Stimulated activated CD4-positive, alpha-beta T cell treated with anti-CD3 and anti-CD28 coated beads, TNF-alpha, amount 100 ng/mL, for 48 hours (primary cell): ENCODE measurements around the gene JAZF1.

Source experiments
- DNase-seq, 3 donors: peaks; one replicate each; pipeline ENCODE4 v3.0.0-alpha.2; 2020; ENCODE audit warnings: low read depth in 3 of 3

Gene JAZF1

DNA sequence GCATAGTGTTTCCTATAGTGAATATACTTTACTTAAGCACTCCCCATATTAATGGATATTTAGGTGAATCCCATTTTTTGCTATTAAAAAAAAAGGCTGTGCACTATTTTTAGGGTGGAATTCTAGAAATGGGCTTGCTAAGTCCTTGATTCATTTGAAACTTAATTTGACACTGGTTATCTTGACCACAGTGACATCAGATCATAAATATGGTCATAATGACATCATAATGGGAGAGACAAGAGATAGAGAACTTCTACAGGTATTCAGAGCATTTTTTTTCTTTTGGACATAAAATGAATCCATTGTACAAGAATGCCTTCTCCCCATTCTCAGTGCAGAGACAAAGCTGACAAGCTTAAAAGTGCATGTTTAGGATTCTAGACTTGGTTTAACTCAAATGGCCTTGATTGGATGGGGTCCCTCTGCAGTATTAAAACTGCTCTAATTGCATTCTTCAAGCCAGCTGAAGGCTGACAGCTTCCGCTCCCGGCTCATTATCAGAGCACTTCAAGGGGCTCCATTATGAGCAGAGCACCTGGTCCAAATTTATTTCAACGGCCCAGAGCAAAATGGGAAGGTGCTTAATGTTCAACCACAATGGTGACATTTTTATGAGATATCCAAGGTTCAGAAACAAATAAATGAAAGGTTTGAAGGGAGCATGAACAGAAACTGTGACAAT lies 104.8 kb downstream of the JAZF1 start:
- no peak for DNase-seq

GRCh38 chr7:28072876-28073514 lies 107.6 kb downstream of the JAZF1 start:
- no peak for DNase-seq

- no peak for DNase-seq
Measured at GRCh38 chr7:28071570-28071969, 109.0 kb downstream of the JAZF1 start.

- DNase-seq = no peak
Measured at GRCh38 chr7:28070297-28071055, 110.1 kb downstream of the JAZF1 start.

- no peak for DNase-seq
Measured at GRCh38 chr7:28069807-28070206, 110.8 kb downstream of the JAZF1 start.

GRCh38 chr7:28069388-28069787 lies 111.2 kb downstream of the JAZF1 start:
- DNase-seq = no peak

DNA sequence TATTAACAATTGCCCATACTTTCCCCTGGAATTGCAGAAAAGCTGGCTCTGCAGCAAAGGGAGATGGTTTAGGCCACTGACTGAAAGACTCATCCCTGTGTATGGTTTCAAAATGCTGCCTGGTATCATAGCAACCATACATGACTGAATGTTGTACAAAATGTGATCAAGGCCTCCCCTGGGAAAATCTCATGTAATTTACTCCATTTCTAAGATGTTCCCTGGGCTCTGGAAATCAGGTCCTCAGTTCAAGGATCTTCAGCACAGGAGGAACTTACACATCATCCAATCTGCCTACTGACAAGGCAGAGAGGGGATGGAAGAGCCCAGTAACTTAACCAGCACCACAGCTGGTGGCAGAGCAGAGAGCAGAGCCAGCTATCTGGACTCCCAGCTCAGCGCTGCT lies 111.8 kb downstream of the JAZF1 start:
- DNase-seq = no peak

- no peak for DNase-seq
Measured at GRCh38 chr7:28067171-28067570, 113.4 kb downstream of the JAZF1 start.

GRCh38 chr7:28065721-28066285 lies 114.8 kb downstream of the JAZF1 start:
- DNase-seq = no peak

GRCh38 chr7:28065308-28065707 lies 115.3 kb downstream of the JAZF1 start:
- no peak for DNase-seq

DNA sequence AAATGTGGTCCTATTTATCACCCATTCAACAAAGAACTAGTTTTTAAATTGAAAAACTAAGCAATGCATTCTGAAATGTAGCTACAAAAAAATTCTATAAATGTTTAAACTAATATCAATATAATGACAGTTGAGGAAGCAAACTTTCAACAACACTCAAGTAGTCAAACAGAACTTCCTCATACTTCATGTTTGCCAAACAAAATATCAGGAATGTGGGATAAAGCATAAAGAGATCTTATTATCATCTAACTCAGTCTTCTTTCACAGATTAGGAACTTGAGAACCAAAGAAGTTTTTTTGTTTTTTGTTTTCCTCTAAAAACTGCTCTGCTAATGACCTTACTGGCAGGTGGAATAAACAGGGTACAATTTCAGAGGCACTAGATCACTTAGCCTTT lies 116.2 kb downstream of the JAZF1 start:
- DNase-seq = no peak

DNA sequence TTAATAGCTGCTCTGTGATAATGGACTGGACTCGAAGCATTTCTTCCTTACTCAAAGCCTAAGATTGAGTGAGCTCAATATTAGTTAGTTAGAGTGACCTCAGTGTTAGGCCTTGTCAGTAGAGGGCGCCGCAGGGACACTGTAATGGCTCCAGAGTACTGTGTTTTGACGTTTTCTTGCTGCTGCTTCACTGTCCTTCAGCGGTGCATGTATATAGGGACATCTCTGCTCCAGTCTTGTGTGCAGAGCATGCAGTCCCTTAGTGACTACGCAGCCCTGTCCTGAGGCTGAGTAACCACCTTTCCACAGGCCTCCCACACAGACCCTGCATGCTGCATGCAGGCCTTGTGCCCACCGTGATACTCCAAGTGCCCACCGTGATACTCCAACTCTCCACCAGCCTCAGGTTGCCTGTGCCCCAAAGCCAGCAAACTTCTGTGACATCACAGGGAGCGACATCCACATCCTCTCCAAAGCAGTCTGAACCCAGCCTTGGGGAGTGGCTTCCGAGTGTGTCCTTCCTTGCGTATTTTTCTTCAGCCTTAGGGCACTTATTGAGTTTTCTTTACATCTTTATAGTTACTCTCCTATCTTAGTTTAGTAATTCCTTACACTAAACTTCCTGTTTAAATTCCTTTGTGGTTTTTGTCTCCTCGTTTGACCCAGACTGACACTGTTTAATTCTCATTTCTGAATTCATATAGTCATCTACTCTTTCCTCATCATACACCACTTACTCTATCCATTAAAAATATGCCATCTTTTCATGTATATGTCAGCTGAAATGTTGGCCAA lies 118.2 kb downstream of the JAZF1 start:
- peak; percentile 16 to 53 (median 18) for DNase-seq

DNA sequence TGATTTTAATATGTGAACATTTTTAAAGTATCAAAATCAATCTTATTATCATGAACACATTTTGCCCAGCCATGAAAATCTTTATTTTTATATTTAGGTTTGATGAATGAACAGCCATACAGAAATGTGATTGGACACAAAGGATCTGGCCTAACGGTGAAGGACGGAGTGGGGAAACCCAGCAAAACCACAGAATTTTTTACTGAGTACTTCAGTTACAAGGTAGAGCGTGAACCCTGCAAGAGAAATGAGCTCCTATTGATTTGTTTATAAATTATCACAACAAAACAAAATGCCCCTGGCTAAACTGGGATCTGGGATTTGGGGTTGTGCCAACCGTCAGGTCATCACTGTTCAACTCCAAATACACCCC lies 118.8 kb downstream of the JAZF1 start:
- DNase-seq = no peak

DNA sequence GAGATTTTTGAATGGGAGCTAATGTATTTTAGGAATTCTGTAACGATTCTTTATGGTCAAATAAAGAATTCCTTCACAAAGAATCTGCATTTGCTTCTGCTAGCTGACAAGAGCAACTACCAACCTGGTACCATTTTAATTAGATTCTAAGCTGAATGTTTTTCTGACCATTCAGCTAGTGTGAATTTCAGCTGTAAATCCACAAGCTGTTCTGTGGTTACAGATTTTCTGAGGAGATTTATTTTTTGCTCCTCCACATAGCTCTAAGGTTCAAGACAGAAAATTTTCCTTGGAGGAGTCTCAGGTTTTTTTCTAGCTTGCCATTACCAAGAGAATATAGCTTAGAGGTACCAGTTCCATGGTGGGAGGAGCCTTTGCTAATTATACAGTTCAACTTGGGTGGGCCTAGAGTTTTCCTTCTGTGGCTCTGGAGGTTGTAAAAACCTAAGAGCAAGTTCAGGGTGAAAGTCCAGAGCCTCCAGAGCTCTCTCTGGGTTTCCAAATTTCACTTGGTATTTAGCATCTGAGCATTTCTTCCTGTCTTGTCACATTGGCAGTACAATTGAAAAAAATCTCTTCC lies 120.1 kb downstream of the JAZF1 start:
- no peak for DNase-seq

- DNase-seq = no peak
Measured at GRCh38 chr7:28055161-28055544, 125.4 kb downstream of the JAZF1 start.

DNA sequence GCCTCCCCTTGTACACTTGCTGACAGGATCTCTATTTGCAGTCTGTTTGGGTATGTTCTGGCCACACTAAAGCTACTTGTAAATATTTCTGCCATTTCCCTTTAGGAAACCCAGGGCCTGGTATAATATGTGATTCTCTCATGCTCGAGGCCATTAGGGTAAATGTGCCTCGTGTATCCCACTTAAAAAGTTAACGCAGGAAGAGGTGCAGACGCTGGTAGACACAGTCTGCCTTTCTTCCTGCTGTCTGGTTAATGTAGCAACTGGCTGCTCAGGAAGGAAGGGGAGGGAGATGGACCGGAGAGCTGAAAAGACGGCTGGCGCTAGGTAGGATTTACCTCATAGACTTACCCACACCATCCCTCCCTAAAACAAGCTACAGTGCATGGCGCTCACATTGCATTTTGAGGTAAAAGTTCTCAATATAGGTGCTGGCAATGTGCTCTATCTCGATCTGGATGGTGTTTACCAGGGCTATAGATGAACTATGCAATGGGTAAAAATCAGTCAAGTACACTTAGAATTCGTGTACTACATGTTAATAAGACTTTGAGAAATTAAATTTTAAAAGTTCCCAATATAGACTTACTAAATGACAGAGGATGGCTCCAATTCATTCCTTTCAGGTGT lies 125.9 kb downstream of the JAZF1 start:
- no peak for DNase-seq

- DNase-seq = no peak
Measured at GRCh38 chr7:28052933-28053332, 127.7 kb downstream of the JAZF1 start.

DNA sequence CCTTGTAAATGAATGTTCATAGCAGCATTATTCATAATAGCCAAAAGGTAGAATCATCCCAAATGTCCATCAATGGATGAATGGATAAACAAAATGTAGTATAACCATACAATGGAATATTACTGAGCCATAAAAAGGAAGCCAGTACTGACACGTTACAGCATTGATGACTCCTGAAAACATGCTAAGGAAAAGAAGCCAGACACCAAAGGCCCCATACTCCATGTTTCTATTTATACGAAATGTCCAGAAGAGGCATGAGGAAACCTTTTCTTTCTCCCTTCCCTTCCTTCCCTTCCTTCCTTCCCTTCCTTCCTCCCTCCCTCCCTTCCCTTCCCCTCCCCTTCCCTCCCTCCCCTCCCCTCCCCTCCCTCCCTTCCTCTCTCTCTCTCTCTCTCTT lies 131.9 kb downstream of the JAZF1 start:
- DNase-seq = no peak

DNA sequence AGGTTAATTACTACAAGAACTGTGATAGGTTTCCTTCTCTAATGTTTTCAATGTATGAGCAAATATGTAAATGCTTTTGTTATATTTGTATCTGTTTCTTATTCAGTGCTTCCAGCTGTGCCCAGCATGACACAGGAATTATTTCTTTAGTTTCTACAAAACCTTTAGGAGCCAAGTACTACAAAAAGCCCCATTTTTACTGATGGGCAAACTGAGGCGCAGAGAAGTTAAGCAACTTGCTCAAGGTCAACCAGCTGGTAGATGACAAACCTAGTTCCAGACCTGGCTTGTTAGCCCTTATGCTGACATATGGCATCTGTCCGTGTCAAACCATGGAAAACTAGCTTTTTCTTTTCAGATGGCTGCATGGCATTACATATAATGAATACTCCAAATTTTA lies 134.6 kb downstream of the JAZF1 start:
- no peak for DNase-seq

DNA sequence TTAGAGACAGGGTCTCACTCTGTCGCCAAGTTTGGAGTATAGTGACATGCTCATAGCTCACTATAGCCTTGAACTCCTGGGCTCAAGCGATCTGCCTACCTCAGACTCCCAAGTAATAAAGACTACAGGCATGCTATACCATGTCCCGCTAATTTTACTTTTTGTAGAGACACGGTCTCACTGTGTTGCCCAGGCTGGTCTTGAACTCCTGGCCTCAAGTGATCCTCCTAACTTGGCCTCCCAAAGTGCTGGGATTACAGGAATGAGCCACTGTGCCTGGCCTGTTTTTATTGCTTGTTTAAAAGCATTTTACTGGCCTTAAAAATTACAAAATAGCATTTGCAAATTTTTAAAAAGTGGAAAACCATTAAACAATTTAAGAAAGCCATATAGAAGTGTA lies 135.0 kb downstream of the JAZF1 start:
- no peak for DNase-seq

DNA sequence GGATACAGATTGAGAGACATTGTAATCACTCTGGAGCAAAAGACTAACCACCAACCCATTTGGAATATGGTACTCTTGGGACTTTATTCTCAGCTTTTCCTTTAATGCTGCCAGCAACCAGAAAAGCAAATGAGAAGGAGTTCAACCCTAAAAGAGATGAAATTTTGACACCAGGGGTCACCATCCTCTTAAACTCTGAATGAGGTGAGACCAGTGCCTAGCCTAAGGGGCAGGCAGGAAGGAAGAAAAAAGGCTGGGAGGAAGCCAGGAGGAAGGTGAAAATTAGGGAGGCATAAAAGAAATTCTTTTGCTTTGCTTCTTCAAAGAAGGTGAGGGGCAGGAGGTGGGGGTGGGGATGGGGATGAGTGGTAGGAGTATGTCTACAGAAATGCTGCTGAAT lies 135.8 kb downstream of the JAZF1 start:
- DNase-seq = no peak
